Thyroid gland (tissue), 4 donors: ENCODE measurements around the gene ZNF479. TPM values are rescaled to one million over a fixed set of nuclear protein-coding genes. Genes with fewer than 3 reads are reported as not detected.
"Not testable (repeated sequence)": the region's sequence is repeated elsewhere in the genome, so short reads cannot be mapped to it uniquely, and the experiment has no call there.

Source experiments
- DNase-seq, 2 donors: peaks; one replicate each; pipeline ENCODE4 v3.0.0-alpha.2; 2019
- H3K27ac ChIP-seq, 3 donors: fragments of 200-600 bp; sonication (generic); 1 replicate in 2 of 3; 2 replicates in 1 of 3; pipeline ENCODE4 v1.5.1; 2016 to 2019; ENCODE audit warnings: mild to moderate bottlenecking in 1 of 3, moderate library complexity in 1 of 3
- H3K27me3 ChIP-seq: fragments of 200-600 bp; sonication (generic); one replicate; pipeline ENCODE4 v1.5.1; 2019
- H3K36me3 ChIP-seq, 2 donors: fragments of 200-600 bp; sonication (generic); one replicate each; pipeline ENCODE4 v1.5.1; 2016 to 2019
- H3K4me1 ChIP-seq, 2 donors: fragments of 200-600 bp; sonication (generic); one replicate each; pipeline ENCODE4 v1.5.1; 2017 to 2019
- H3K4me3 ChIP-seq, 3 donors: fragments of 200-600 bp; sonication (generic); replicated peaks in 1 of 3; 1 replicate in 2 of 3; 2 replicates in 1 of 3; pipeline ENCODE4 v1.5.1; 2016; ENCODE audit warnings: mild to moderate bottlenecking in 1 of 3
- H3K9me3 ChIP-seq: fragments of 200-600 bp; sonication (generic); one replicate; pipeline ENCODE4 v1.5.1; 2017
- CTCF ChIP-seq, 6 experiments: fragments of 200-600 bp in 3 of 6; fragments of 450-650 bp in 3 of 6; sonication (generic) in 3 of 6; IDR thresholded peaks; one replicate each; pipeline ENCODE4 v1.5.1; 2016 to 2019; ENCODE audit warnings: antibody characterized with exemption in 6 of 6, mild to moderate bottlenecking in 2 of 6, inconsistent platforms in 1 of 6, moderate library complexity in 1 of 6
- POLR2A ChIP-seq, 2 donors: fragments of 450-650 bp; IDR thresholded peaks; one replicate each; pipeline ENCODE4 v1.6.1; 2017; ENCODE audit warnings: antibody characterized with exemption in 2 of 2, mild to moderate bottlenecking in 2 of 2, moderate library complexity in 1 of 2
- WGBS, 2 donors: methylation state at CpG; one replicate each; pipeline ENCODE4 v1.1.5; 2017; 5-methylcytosine and 5-hydroxymethylcytosine counted together
- intact Hi-C: fragments of 100-400 bp; cut with DNase I; formaldehyde crosslinking; loops from one replicate; pipeline ENCODE4 v1.15.1; 2023
- total RNA-seq, 4 donors: library from RNA; depleted of rRNA; stranded (reverse); fragments of >200 nt; gene quantifications; one replicate each; pipeline ENCODE4 v1.2.3, GENCODE V29; 2016

ZNF479 gene
- total RNA-seq, 4 donors from 2014 or later, result not detected

GRCh38 chr7:57177856-57178767 lies 45.9 kb upstream of the ZNF479 start:
- intact Hi-C loops, result no loop called here
- H3K9me3 ChIP-seq, result no peaks in the 10 kb centered on the region

GRCh38 chr7:57176928-57177635 lies 44.8 kb upstream of the ZNF479 start:
- H3K27ac ChIP-seq, result no peak overlapping the region
- H3K9me3 ChIP-seq, result no peaks in the 10 kb centered on the region
- intact Hi-C loops, result no loop called here
- 80 to 89% methylated on average over 7 to 12 of the region's 14 CpGs for WGBS, 2 donors
- DNase-seq, result no peak
- H3K4me1 ChIP-seq, result no peaks in the 10 kb centered on the region
- no peak overlapping the region for H3K4me3 ChIP-seq
- H3K27me3 ChIP-seq, result no peaks in the 10 kb centered on the region
- no peak for TF ChIP-seq POLR2A (IDR thresholded peaks at IDR 0.05)
- TF ChIP-seq CTCF (IDR thresholded peaks at IDR 0.05), result no peak
- no peaks in the 10 kb centered on the region for H3K36me3 ChIP-seq

More at GRCh38 chr7:57177856-57178767, 45.9 kb upstream of the ZNF479 start:
- DNase-seq, result no peak
- Histone ChIP-seq H3K36me3 (no peaks in the 10 kb centered on the region), H3K27ac (no peak overlapping the region), H3K4me3 (no peak overlapping the region), H3K4me1 (no peaks in the 10 kb centered on the region), H3K27me3 (no peaks in the 10 kb centered on the region)
- TF ChIP-seq POLR2A (IDR thresholded peaks at IDR 0.05) (no peak), CTCF (IDR thresholded peaks at IDR 0.05) (no peak)
- WGBS, 2 donors, result 86 to 89% methylated on average over 16 to 19 of the region's 21 CpGs

- TF ChIP-seq CTCF (IDR thresholded peaks at IDR 0.05), result no peak
- TF ChIP-seq POLR2A (IDR thresholded peaks at IDR 0.05), result no peak
- intact Hi-C loops, result no loop called here
- no peak for DNase-seq
- H3K36me3 ChIP-seq, result no peaks in the 10 kb centered on the region
- no peaks in the 10 kb centered on the region for H3K27me3 ChIP-seq
- H3K27ac ChIP-seq, result no peak overlapping the region
- no peaks in the 10 kb centered on the region for H3K4me1 ChIP-seq
- H3K9me3 ChIP-seq, result no peaks in the 10 kb centered on the region
- H3K4me3 ChIP-seq, result no peak overlapping the region
- WGBS, 2 donors, result 78 to 80% methylated on average over 7 of the region's 7 CpGs
Observed at GRCh38 chr7:57165285-57165899, 33.2 kb upstream of the ZNF479 start.

GRCh38 chr7:57120123-57120784 lies 12.0 kb downstream of the ZNF479 start:
- H3K27me3 ChIP-seq, H3K4me3 ChIP-seq, H3K4me1 ChIP-seq, intact Hi-C loops, DNase-seq, H3K9me3 ChIP-seq, H3K36me3 ChIP-seq, H3K27ac ChIP-seq: not testable (repeated sequence)
- WGBS, 2 donors, result 71 to 80% methylated on average over 4 of the region's 5 CpGs
